Neural cell (in vitro differentiated cells): Measurements from ENCODE around the gene PPP1R13B.

Source experiments
- EZH2 ChIP-seq: fragments of 200-600, 300-800 bp; shearing (Covaris generic), sonication (generic); IDR thresholded peaks from 2 replicates; pipeline ENCODE4 v1.6.1; 2014; ENCODE audit warnings: antibody characterized with exemption, low read length, borderline replicate concordance, mild to moderate bottlenecking; ENCODE audit not compliant: insufficient read depth, poor library complexity, severe bottlenecking
- TF ChIP-seq, protein P1 (sequence below): fragments of 450-650 bp; IDR thresholded peaks from 2 replicates; pipeline ENCODE4 v1.5.1; 2014; ENCODE audit warnings: antibody characterized with exemption, mild to moderate bottlenecking, moderate library complexity; ENCODE audit not compliant: poor library complexity, severe bottlenecking

DNA sequence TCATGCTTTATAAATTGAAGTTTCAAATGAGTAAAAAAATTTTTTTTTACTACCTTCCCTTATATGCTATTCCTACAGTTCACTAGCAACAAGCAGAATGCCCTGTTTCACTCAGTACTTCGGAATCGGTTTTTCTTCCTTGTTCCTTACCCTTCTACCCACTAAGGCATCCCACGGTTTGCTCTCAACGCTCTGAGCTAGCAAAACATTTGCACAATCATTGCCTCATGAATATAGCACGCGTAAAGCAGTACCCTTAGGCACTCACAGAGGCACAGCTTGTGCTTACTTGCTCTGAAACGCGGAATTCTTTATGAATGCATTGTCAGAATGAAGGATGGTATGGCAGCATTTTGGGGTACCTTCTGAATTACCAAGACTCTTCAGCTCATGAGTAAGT is 45.0 kb downstream of the PPP1R13B start:
- TF ChIP-seq, protein P1, sequence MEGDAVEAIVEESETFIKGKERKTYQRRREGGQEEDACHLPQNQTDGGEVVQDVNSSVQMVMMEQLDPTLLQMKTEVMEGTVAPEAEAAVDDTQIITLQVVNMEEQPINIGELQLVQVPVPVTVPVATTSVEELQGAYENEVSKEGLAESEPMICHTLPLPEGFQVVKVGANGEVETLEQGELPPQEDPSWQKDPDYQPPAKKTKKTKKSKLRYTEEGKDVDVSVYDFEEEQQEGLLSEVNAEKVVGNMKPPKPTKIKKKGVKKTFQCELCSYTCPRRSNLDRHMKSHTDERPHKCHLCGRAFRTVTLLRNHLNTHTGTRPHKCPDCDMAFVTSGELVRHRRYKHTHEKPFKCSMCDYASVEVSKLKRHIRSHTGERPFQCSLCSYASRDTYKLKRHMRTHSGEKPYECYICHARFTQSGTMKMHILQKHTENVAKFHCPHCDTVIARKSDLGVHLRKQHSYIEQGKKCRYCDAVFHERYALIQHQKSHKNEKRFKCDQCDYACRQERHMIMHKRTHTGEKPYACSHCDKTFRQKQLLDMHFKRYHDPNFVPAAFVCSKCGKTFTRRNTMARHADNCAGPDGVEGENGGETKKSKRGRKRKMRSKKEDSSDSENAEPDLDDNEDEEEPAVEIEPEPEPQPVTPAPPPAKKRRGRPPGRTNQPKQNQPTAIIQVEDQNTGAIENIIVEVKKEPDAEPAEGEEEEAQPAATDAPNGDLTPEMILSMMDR = no peak
- no peak for TF ChIP-seq EZH2
